NK-92 treated with Interleukin-12 subunit alpha and Interleukin-12 subunit beta, amount 100 ng/mL, for 24 hours (cell line): ENCODE measurements around the gene ARGLU1.
A peak's percentile ranks its signal among the peaks of the same experiment; 100 is the strongest.
"Not testable (repeated sequence)": the region's sequence is repeated elsewhere in the genome, so short reads cannot be mapped to it uniquely, and the experiment has no call there.

ENCODE experiments used
- DNase-seq: peaks from one replicate; lab custom pipeline; 2025; lab: John Stamatoyannopoulos, UW

Gene ARGLU1, protein sequence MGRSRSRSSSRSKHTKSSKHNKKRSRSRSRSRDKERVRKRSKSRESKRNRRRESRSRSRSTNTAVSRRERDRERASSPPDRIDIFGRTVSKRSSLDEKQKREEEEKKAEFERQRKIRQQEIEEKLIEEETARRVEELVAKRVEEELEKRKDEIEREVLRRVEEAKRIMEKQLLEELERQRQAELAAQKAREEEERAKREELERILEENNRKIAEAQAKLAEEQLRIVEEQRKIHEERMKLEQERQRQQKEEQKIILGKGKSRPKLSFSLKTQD

DNA sequence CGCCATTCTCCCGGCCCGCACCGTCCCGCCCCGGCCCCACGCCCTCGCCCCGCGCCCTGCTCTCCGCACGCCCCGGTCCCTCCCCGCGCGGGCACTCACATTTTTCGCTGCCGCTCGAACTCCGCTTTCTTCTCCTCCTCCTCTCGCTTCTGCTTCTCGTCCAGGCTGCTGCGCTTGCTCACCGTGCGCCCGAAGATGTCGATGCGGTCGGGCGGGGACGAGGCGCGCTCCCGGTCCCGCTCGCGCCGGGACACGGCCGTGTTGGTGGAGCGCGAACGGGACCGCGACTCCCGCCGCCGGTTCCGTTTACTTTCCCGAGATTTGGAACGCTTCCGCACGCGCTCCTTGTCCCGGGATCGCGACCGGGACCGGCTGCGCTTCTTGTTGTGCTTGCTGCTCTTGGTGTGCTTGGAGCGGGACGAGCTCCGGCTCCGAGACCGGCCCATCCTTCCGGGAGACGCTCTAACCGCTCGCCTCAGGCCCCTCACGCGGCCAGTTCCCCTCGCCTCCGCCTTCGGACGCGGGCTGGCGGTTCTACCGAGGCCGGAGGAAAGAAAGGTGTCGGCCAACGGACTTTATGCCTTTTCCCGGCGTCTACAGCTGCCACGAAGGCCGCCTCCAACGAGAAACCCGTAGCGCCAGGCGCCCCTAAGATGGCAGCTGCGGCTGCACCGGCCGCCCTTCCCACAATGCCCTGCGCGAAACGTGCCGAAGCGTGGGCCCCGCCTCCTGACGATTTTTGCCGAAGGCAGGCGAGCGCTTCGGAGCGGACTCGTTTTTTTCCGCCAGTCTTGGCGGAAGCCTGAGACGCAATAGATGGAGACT is at the start of gene ARGLU1:
TSS of gene ARGLU1 (minus strand) at position 664 of the 825 bp plus-strand sequence. CDS start at position 446, 218 bp downstream.
- DNase-seq: peak; percentile 86

DNA sequence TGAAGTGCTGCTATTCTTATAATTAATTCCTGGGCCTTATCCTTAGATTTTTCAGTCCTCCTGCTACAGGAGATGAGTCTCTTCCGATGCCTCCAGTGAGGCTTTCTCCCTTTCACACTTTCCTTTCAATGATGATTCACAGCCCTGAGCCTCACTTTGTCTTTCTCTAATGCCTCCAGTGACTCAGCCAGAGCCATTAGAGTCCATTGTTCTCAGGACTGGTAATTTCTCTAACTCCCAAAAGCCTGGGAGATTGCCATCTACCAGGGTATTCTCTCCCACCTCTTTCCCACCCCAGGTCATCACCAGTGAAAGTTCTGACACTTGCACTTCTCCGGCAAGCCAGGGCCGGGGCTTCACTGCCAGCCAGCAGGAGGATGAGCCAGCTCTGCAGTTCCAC is 49.6 kb upstream of the ARGLU1 start:
- no peak for DNase-seq

DNA sequence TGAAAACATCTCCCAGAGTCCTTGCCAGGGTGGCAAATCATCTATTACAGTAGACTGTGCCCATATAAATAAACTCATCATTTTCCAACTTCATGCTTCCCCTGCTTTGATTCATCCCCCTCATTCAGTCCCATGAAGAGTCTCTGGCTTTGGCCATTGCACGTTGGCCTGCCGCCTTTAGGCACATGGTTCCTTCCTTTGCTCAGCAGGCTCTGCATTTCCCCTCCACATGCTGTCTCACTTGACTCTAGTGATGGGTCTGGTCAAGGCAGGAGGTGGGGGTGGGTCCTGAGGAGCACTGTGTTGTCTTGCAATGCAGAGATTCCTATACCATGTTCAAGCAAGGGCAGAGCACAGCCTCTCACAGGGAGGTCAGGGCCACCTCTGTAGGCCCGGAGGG is 48.8 kb upstream of the ARGLU1 start:
- no peak for DNase-seq

DNA sequence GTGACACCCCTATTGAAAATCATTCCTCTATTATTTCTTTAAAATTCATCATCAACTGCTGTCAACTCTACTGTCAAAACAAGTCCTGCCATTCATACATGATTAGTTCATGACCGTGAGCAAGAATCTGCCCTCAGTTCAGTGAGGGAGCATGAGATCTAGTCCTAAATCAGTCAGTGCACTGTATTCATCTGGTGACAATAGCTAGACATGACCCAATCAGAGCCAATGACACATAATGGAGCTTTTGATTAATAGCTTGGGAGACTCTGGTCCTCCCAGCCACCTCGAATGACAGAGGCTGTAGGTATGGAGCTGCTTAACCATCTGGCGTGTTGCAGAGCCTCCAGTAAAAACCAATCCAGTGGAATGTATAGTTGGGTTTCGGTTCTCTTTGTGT is 46.9 kb upstream of the ARGLU1 start:
- no peak for DNase-seq

DNA sequence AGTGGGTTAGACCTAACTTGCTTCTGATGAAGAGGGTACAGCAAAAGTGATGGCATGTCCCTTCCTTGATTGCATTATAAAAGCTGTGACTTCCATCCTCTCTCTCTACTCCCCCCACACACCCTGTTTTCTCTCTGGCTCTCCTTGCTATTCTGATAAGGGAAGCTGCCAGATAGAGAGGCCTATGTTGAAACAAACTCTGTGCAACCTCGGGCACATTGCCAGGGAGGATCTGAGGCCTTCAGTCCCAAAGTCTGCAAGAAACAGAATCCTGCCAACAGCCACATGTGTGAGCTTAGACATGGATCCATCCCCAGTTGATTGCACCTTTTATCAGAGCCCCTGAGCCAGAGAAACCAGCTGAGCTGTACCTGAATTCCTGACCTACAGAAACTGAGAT is 44.8 kb upstream of the ARGLU1 start:
- no peak for DNase-seq

DNA sequence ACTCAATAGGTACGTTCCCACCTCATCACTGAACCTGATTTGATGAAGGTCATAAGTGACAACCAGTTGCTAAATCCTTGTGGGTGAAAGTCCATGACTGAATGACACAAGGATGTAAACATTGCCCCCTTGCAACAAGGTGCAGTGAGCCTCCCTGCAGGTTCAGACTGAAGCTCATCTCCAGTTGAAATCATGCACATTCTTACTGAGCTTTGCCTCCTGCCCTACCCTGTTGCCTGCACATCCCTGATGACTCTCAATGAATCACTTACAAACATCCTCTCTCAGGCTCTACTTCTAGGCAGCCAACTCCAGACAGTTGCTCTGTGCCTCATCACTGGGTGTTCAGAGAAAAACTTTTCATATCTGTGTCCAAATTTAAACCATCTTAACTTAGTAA is 42.5 kb upstream of the ARGLU1 start:
- DNase-seq: no peak

DNA sequence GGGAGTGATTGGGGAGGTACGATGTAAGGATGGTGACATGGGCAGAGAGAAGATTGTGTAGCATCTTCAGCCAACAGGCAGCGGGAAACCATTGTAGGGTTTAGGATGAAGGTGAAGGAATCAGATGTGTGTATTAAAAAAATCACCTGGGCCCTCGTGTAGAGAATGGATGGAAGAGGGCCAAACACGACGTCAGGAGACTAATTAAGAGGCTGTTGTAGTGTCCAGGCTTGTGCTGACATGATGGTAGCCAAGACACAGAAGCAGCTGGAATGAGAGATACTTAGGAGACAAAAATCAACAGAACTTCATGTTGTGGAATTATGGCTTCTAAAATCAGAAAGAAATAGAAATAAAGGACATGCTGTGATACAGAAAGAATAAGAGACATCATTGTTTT is 41.2 kb upstream of the ARGLU1 start:
- DNase-seq: no peak

DNA sequence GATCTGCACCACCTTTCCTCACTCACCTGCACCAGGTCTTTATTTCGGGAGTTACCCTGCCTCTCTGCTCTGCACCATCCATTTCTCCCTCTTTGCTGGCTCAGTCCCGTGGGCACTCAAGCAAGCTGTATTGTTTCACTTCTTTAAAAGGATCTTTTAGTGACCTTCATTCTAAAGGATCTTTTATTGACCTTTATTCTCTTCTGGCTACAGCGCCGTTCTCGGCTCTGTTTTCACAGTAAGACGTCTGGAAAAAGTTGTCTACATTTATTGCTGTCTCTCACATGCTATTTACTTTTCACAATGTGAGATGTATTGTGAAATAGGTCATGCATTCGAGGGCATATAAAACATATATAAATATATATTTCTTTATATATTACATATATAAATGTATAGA is 35.6 kb upstream of the ARGLU1 start:
- DNase-seq: no peak

DNA sequence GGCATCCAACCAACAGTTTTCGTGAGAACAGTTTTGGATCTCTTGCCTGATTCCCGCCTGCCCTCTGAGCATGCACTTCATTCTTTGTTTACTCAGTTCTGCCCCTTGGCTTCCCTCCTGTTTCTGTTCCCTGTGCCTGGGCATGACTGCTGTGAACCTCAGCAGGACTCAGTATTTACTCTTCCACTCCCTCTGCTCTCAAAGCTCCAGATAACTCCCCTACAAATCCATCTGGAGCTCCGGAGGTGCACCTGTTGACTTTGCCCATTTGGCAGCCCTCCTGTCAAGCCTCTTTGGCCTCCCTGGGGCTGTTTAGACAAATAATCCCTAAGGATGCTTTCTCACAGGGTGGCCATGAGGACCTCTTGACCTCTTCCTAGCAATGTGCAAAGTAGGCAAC is 34.2 kb upstream of the ARGLU1 start:
- no peak for DNase-seq

DNA sequence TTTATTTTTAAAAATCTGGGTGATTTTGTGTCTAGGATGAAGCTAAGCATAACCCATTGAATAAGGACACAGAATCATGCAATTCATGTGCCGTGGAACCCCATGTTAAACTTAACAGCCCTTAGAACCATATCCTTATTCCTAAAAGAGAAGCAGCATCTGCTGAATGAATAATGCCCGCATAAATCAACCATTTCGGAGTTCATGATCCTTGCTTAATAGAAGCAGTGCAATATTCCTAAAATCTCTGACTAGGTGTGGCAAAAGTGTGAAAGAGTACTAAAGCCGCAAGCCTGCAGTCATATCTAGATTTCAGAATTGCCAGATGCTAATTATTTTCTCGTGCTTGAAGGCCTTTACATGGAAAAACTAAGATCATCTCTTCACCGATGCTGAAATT is 33.6 kb upstream of the ARGLU1 start:
- DNase-seq: no peak

DNA sequence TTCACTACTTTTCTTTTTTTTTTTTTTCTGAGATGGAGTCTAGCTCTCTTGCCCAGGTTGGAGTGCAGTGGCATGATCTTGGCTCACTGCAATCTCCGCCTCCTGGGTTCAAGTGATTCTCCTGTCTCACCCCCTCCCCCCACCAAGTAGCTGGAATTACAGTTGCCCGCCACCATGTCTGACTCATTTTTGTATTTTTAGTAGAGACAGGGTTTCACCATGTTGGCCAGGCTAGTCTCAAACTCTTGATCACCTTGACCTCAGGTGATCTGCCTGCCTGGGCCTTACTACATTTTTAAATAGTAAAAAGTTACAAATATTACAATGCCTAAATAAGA is 32.8 kb upstream of the ARGLU1 start:
- not testable (repeated sequence) for DNase-seq

DNA sequence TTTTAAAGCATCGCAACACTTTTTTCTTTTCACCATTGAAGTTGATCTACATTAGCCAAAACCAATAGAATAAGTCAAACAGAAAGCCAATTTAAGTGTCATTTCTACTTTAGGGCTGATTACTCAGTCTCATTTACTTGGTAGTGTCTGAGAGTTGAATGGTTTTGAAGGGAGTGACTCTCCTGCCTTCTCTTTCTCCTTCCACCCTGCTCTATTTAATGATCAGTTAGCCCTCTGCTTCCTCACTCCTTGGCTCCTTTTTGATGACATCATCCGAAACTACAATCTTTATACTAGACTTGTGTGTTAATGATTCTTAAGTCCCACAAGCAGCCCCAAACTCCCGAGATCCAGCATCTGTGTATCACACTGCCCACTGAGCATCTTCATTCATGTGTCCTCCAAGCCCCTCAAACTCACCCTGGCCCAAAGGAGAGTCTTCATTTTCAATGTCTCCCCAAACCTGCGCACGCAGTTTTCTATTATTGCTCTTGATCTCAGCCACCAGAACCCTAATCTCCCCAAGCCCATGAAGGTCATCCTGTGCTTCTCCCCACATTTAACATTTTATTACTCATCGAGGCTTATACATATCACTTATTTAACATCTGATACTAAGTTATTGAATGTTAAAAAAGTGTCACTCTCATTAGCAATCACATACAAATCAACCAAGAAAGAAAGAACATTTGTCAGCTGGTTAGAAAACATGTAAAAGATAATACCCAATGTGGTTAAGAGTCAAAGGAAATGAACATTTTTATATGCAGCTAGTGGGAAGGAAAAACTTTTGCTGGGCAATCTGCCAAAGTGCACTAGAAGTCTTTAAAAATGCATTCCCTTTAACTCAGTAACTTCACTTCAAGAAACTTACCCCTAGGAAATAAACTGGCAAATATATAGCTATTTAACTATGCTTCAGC is 32.2 kb upstream of the ARGLU1 start:
- DNase-seq: no peak

DNA sequence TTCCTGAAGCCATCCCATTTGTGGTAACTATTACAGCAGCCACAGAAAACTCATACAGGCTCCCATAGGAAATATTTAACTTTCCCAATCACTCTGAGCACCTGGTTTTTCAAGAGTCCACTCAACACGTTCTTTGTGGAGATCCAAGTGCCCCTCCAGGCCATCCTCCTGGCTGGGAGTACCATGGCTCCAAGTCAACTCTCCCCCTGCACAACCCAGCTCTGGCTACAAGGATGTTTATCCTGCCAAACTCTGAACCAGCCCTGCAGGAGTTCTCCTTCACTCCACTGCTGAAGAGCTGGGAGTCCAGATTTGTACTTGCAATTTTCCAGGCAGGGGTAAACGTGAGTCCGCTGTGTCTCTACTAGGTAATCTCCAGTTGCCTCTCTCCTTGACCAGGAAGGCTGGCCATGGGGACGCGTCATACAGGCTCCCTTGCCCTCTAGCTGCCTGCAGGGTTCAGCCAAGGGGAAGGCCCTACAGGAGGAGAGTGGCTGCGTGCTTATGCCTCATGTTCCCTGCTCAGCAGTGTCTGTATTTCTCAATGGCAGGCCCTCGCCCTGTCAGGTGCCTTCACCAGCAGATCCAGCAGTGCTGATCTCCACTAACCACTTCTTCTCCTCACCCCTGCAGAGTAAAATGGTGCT is 29.9 kb upstream of the ARGLU1 start:
- no peak for DNase-seq

DNA sequence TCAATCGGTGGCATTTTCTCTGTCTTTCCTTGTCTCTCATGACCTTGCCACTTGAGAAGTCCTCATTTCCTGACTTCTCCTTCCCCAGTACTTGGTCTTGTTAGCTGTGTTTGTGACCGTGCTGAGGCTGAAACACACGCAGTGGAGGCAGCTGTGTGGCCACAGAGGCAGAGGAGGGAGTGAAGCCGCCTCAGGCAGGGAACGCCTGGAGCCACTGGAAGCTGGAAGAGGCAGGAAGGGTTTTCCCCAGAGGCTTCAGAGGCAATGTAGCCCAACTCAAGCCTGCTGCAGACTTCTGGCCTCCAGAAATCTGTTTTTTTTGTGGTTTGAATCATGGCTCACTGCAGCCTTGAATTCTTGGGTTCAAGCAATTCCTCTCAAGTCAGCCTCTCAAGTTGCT is 29.2 kb upstream of the ARGLU1 start:
- DNase-seq: no peak

DNA sequence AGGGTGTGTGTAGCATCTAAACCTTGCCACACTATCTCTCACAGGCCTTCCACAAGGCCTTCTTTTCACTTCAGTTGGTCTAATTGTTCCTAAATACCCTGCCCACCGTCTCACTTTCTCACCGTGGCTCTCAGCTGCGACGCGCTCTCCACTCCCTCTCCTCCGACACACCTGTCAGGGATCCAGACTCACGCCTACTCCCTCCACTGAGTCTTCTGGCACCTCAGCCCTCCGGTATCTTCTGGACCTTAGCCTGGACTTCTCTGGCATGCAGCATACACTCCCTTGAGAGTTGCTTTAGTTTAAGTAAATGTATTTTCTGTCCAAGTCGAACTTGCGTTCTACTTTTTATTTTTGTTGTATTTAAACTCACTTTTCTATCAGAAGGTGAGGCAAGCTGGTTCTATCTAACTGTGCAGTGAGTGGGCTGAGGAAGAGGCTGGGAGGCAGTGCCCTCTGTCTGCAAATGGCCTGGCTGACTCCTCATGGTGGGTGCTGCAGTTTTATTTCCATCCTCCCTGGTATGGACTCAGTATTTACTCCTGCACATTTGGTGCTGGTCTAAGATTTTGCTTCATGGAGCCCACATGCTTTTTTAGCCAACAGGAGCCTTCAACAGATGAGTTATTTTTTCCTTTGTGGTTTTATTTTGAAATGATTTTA is 28.5 kb upstream of the ARGLU1 start:
- no peak for DNase-seq

DNA sequence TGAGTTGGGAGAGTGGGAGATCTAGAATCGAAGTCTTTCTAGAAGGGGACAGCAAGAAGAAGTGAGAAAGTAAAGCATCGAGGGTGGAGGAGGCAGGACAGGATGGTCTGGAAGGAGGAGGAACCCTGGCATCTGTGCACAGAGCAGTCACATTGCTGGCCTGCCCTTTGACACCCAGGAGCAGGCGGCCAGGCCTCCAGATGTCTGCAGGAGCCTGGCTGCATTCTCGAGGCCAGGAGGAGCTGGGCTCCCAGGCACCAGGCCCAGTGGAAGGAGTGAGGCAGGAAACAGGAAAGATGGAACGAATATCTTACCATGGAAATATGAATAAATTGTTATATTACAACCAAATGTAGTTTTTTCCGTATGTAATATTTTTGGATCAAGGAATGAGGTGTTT is 27.7 kb upstream of the ARGLU1 start:
- no peak for DNase-seq

DNA sequence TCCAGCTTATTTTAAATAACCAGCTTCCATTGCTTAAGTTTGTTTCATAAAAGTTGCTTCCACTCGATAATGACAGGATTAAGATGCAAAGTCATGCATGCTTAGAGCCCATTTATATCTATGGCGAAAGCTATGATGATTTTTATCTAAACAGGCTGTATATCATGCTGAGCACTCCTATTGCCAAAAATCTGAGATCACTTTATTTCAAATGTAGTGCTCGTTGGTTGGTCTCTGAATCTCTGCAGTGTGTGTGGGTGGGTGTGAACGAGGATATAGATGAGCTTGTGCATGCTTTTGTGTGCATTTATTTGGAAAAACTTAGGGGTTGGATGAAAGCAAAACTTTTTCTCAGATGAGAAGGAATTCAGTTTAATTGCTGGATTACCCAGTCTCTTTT is 27.0 kb upstream of the ARGLU1 start:
- no peak for DNase-seq

DNA sequence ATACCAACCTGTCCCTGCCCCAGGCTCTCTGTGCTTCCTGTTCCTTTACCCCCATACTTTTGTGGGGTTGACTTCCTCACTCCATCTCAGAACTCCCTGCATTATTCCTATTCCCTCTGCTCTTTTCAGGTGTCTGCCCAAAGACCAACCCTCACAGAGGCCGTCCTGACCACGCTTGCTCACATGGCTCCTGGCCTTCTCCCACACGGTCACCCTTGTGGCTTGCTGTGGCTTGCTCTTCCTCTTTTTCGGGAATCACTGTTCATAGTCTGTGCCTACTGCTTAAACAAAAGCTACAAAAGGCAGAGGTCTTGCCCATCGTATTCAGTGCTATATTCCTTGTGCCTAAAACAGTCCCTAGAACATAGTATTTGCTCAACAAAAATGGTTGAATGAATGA is 25.2 kb upstream of the ARGLU1 start:
- DNase-seq: no peak

DNA sequence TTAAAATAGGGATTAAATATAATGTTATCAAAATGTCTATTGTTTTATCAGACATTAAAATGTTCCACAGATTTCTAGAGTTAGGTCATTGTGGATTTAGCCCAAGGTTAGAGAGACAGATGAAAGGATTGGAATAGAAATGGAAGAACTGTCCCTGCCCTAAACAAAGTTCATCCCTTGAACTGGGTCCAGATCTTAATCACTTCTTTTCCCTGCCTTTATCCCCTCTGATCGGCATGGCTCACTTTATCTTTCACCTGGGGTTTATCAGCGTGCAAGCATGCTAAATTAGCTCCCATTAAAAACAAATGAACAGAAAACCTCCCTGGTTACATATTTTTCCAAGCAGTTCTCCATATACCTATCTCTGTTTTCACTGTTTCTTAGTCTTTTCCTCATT is 23.4 kb upstream of the ARGLU1 start:
- no peak for DNase-seq

DNA sequence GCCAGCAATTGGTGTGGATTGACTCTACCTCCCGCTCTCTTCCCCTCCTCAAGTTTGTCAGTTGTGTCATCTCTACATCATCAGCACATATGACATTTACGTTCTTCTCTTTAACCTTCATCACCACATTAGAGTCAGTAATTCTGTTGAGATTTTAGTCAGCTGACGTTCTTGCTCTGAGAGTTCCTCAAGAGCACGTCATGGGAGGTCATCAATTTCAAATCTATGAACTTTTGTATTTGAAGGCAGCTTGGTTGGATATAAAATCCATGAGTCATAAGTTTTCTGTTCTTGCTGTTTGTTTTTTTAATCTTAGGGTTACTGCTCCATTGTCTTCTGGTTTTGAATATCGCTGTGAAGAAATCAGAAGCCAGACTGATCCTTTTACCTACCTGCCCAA is 21.8 kb upstream of the ARGLU1 start:
- no peak for DNase-seq

DNA sequence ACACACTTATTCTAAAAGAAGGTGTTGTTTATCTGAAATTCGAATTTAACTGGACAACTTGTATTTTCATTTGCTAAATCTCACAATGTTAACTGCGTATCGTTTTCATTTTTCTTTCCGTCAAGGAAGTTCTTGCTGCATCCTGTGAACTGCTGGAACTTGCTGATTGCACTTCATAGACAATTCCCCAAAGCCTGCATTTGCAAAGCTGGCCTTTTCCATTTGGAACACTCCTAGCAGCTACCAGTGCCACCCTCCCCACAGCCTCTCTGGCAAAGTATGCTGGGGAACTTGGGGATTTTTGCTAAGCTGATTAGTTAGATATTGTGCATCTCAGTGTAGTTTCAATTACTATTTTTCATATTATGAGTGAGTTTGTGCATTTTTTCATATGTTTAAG is 20.4 kb upstream of the ARGLU1 start:
- DNase-seq: no peak

DNA sequence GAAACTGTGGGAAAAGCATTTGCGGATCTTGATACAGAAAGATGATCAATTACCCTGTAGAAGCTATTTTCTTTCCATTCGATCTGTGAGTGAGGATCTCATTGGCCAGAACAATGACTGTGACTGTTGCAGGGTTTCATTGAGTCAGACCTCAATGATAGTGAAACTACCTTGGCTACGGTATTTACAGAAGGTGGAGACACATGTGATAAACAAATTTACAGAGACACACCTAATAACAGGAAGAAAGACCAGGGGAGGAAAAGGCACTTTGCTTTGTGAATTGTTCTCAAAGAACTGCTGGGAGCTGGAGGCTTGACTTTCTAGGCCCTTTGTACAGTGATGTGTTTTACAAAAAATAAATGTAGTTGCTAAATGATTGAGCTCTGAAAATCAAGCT is 19.9 kb upstream of the ARGLU1 start:
- DNase-seq: no peak
